ENCODE measurements around the gene TLE6.
"Not testable (repeated sequence)": the region's sequence is repeated elsewhere in the genome, so short reads cannot be mapped to it uniquely, and the experiment has no call there.

The TLE6 gene

DNA sequence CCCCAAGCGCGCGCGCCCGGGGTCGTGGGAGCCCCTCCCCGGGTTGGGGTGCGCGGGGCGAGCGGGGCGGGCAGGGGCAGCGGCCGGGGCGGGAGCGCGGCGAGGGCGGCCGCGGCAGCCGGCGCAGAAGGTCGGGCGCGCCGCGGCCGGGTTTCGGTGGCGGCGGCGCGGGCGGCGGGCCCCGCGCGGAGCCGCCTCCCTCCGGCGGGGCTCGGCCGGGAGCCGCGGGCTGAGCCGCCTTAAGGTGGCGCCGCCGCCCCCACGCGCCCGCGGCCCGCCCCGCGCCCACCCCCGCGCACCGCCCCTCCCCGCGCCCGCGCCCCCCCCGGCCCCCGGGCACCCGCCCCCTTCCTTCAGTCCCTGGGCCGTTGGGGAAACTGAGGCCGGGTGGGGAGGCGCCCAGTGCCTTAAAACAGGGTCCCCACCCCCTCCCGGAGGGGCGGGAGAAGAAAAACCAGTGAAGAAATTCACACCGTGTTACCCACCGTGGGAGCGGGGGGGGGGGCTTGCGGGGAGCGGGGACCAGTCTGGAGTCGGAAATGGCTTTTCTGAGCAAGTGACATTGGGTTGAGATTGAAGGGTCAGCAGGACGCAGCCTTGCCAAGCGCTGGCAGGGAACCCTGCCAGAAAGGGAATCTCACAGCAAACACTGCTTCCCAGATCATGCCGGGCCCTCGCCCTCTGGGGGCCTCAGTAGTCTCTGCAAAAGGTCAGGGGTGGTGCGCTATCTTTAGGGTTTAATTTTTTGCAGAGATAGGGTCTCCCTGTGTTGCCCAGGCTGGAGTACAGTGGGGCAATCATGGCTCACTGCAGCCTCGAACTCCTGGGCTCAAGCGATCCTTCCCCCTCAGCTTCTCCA is 51.9 kb downstream of the TLE6 start, which contains the start of gene TLE2:
TLE2 (minus strand) TSS at position 216 of the 859 bp plus-strand sequence. CDS start 376 bp downstream, outside the sequence.
- DNase-seq = no peak

DNA sequence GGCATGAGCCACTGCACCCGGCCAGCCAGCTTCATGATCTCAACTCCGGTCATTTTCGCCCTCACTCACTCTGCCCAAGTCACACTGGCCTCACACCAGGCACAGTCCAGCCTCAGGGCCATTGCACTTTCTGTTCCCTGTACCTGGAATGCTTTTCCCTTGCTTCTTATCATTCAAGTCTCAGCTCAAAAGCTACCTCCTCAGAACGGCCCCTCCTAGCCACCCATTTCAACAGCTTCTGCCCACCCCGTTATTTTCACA is 54.2 kb downstream of the TLE6 start:
- DNase-seq = no peak

DNA sequence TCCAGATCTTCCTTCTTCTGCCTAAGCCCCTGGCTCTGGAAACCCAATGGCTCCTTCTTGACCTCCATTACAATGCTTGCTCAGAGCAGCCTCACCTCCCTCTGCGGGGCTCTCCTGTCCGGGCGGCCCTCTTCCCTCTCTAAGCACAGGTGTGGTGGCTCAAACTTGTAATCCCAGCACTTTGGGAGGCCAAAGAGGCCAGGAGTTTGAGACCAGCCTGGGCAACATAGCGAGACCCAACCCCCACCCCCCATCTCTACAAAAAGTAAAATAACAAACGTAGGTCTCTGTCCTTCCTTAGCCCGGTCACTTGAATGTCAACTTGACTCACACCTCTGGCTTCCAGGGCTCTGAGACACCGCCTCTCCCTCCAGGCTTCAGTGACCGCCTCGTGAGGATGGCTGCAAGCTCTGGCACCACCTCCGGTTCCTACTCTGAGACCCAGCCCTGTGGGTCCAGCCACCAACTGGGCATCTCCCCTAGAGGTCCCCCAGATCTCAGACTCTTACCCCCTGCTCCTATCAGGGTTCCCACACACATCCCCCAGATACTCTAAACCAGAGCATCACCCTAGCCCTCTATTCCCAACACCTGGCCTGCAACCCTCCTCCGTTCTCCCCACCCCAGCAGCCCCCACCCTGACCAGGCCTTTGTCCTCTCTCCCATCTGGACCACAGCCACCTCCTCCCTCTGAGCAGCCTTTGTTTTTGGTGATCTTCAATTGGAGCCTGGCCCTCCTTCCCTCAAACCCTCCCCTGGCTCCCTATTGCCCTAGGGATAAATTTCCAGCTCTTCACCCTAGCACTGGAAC is 56.4 kb downstream of the TLE6 start:
- DNase-seq = no peak

GRCh38 chr19:3034406-3034655 is 57.0 kb downstream of the TLE6 start:
- DNase-seq = no peak

DNA sequence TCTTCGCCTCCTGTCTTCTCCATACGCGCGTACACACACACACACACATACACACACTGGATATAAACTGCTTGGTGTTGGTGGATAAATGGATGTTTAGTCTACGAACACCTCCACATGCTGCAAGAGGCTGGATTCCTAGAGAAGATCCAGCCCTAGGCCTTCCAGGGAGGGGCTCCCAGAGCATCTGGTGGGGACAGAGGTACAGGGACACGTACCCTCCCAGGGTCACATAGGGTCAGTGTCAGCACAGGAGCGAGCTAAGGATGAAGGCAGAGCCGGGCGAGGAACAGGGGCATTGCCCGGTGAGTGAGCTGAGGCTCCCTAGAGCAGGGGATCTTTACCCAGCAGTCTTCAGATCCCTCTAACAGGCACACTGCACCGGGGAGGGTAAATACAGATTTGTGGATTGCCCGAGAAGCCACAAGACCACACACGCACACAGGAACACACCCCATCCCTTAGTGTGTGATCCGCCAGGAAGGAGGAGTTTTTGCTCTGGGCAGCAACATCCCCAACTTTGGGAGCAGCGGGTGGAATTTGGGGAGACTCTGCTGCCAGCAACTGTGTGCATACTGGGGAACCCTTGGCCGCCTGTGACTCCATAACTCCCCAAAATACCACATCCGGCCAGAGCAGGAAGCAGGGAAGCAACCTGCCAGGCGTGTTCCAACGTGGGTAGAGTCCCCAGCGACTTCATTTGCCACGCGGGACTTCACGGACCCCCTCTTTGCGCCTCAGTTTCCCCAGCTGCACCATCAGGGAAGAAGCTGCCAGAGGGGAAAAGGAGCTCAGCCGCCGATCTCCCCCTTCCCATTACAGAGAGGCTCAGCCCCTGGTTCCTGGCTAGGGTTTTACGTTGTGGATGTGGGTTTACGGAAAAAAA is 57.5 kb downstream of the TLE6 start:
- peak; percentile 53 for DNase-seq

DNA sequence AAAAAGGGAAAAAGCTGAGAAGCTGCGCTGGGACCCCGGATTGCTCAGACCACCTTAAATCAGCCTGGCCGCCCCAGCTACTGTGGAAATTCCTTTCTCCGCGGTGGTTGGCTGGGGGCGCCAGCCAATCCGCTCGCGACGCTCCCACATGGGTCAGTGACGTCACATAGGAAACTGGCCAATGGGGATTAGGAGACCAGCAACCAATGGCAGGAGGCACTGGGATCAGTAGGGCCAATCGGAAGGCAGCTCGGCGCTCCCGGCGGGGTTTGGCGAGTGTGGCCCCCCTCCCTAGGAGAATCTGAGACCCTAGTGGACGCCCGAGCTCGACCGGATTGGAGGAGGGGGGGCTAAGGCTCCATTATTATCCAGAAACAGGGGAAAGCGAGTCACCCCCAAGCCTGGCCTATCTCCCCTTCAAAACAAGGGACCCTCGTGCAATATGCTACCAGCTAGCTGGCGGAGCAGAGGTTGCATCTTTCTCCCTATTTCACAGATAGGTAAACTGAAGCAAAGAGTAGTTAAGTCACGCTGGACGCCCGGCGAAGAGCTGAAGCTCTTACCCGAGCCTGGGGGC is 58.3 kb downstream of the TLE6 start:
- peak; percentile 100 for DNase-seq

- peak; percentile 91 for DNase-seq
Measured at GRCh38 chr19:3036119-3036976, 59.0 kb downstream of the TLE6 start.

DNA sequence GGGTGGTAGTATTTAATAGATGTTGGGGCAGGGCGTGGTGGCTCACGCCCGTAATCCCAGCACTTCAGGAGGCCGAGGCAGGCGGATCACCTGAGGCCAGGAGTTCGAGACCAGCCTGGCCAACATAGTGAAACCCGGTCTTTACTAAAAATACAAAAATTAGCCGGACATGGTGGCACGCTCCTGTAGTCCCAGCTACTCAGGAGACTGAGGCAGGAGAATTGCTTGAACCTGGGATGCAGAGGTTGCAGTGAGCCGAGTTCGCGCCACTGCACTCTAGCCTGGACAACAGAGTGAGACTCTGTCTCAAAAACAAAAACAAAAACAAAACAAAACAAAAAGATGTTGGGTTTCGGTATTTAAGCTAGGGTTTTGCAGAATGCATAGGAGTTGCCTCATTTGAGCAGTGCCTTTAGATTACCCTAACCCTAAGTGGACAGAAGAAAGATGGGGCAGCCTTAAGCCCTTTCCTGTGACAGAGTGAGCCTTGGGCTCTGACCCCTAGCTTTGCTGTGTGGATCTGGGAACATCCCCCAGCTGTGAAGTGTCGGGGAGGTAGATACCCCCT is 59.7 kb downstream of the TLE6 start:
- not testable (repeated sequence) for DNase-seq

DNA sequence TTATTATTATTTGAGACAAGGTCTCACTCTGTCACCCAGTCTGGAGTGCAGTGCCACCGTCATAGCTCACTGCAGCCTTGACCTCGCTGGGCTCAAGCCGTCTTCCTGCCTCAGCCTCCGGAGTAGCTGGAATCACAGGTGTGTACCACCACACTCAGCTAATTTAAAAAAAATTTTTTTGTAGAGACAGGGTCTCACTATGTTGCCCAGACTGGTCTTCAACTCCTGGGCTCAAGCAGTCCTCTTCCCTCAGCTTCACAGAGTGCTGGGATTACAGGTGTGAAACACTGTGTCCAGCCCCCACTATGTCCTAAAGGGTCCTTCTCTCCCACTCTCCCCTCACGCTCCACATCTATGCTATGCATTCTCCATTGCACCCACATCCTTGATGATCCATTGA is 60.9 kb downstream of the TLE6 start:
- DNase-seq = no peak

DNA sequence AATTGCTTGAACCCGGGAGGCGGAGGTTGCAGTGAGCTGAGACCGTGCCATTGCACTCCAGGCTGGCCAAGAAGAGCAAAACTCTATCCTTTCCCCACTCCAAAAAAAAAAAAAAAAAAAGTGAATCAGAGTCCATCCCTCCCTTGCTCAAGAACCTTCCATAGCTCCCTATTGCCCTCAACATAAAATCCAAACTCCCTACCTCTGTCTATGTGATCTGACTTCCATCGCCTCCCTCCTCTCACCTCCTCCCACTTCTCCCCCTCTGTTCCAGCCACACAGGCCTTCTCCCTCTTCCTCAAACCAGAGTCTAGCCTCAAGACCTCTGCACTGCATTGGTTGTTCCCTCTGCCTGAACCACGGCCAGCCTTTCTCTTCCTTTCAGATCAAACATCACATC is 61.8 kb downstream of the TLE6 start:
- DNase-seq = no peak

DNA sequence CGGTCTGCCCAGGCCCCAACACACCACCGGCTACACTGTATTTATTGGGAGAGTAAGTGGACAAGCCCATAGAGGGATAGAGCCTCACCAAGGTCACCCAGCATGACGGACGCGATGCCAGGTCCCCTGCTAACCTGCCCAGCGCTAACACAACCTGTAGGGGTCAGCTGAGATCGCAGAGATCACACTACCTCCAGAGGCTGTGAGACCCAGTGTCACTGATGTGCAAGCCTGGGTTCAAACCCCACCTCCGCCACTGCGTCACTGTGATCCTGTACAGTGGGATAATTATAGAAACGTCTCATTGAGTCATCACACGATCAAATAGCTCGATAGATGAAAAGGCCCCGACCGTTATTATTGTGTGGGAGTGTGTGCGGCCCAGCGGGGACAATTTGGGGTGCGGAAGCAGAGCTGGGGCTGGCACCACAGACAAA is 62.3 kb downstream of the TLE6 start:
- no peak for DNase-seq

DNA sequence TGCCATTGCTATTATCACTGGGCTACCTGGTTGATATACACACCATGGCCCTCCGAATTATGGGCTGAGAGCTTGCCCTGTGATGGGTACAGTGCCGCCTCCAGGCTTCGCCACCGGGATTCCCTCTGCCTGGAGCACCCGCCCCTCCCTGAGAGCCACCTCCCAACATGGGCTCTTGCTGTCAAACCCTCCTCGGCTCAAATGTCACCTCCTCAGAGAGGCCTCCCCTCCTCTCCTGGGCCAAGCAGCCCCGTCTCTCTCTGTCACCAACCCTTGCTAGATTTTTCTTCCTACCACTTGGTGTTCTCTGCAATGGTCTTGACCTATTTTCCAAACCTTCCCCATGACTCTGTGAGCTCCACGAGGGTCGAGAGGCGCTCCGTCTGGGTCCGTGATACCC is 64.0 kb downstream of the TLE6 start:
- no peak for DNase-seq

DNA sequence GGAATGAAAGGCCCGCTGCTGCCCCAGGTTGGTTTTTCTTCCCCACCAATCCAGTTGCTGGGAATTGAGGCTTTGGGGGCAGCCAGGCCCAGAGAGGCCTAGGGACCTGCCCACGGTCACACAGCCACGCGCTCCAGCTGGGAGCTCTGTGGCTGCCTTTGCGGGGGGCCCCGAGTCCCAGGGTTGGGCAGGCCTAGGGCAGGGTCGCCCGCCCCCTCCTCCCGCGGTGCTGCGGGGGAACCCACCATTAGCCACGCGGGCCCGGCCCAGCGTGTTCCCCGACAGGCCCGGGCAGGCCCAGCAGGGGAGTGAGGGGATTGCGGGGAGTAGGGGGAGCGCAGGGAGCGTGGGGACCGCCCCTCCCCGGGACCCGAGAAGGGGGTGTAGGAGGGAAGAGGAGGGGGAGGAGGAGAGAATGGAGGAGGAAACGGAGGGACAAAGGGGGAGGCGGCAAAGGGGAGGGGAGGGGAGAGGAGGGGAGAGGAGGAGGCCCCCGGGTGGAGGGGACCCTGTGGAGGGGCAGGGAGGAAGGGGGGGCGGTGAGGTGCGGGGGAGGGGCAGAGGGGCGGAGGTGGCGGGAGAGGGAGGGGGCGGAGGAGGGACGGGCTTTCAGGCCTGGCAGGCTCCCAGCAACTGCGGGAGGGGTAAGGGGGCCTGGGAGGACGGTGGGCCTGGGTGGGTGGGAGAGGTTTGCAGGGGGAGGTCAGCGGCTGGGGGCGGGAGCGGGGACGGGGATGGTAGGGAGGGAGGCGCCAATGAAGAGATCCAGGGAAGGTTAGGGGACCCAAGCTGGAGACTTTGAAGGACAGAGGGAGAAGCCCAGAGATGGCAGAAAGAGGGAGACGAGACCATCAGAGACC is 64.6 kb downstream of the TLE6 start:
- no peak for DNase-seq

DNA sequence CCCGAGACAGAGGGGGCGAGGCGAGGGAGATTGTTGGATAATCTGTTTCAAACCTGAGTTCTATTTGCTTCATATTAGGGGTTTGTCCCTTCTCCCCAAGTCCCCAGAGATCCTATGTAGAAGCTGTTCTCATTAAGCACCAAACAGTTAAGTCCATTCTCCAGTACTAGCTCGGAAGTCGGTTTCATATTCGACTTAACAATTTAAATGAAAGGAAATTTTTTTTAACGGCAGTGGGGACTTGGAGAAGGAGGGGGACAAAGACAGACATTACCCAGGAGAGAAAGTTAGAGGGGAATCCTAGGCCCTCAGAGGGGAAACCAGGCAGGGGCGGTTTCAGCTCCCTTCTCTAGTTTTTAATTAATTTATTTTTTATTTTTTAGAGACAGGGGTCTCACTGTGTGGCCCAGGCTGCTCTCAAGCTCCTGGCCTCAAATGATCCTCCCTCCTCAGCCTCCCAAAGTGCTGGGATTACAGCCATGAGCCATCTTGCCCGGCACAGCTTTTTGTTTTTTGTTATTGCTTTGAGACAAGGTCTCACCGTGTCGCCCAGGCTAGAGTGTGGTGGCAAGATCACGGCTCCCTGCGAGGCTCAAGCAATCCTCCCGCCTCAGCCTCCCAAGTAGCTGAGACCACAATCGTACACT is 65.4 kb downstream of the TLE6 start:
- no peak for DNase-seq

All from fibroblast of skin of scalp (primary cell).